ENCODE data around the gene RPS8. TPM values are rescaled to one million over a fixed set of nuclear protein-coding genes. Genes with fewer than 3 reads are reported as not detected.
"Not testable (repeated sequence)": the region's sequence is repeated elsewhere in the genome, so short reads cannot be mapped to it uniquely, and the experiment has no call there.

The RPS8 gene
- 2,139 and 2,183 TPM in 2 replicates for total RNA-seq

DNA sequence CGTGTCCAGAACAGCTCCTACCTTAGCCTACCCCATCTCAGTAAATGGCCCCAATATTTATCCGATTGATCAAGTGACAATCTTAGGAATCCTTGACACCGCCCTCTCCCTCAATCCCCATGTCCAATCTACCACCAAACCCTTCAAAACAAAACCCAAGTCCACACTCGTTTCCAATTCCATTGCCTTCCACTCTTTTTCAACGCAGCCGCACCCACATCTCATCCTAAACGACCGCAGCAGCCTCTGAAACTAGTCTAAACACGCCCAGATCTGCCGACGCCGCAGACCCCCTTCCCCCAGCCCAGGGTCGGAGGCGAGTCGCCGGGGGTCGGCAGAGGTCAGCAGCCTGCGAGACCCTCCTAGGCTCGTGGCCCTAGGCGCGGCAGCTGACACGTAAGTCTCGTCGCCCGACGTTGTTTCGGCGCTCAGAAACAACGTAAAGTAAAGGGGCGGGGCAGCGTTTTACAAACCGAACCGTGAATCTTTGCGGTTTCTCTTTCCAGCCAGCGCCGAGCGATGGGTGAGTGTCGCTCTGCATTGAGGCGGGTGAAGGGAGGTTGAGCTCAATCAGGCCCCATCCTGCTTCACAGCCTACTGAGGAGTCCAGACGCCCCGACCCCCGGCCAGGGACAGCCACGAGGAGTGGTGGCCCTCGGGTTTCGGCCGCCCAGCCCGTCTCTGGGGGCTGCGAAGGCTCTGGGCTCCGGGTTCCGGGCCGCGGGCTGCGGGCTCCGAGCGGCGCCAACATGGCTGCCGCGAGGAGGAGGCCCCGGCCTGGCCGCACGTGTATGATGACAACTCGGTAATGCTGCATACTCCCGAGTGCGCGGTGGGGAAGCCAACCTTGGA lies at the start of gene RPS8:
TSS of gene RPS8 (plus strand) at position 463 of the 852 bp plus-strand sequence. CDS start at position 520, 57 bp downstream.
- intact Hi-C loops (cut with micrococcal nuclease) = loop anchor here (1.0 to 2.0 kb wide), 3 partner anchors 25 to 44 kb away; partner anchors contain the start of genes KIF2C, PLK3 and RNU5D-1

DNA sequence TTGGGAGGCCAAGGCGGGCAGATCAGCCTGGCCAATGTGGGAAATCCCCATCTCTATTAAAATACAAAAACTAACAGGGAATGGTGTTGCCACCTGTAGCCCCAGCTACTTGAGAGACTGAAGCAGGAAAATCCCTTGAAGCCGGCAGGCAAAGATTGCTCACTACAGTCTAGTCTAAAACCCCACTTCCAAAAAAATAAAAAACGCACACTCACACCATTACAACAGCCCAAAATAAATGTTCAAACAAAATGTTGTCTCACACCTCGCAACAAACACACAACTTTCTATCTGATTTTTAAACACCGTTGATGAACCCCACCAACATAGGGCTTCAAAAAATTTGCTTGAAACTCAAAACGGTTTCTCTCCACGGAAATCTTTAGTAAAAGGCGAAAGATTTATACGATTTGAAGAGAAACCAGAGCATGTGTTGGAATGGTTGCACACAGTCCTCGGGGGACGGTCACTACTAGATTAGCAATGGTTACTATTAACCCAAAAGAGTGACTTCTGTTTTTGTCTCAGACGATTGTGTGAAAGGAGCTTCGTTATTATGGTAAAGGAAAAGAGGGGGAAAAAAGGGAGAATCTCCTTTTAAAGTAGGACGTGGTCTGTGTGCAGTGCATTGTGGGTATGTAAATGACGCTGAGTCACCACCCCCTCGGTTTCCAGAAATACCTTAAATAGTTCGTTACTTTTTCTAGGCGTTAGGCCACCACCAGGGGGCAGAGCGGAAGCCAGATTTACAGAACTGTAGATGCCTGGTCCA lies 44.4 kb upstream of the RPS8 start, which contains the start of gene RNU5D-1:
TSS of gene RNU5D-1 (minus strand) at position 430 of the 772 bp plus-strand sequence.
- intact Hi-C loops (cut with micrococcal nuclease) = loop anchor here (1.0 to 10.0 kb wide), 13 partner anchors 8 to 852 kb away; partner anchors contain the start of genes ARMH1, BTBD19, HECTD3 and KIF2C

DNA sequence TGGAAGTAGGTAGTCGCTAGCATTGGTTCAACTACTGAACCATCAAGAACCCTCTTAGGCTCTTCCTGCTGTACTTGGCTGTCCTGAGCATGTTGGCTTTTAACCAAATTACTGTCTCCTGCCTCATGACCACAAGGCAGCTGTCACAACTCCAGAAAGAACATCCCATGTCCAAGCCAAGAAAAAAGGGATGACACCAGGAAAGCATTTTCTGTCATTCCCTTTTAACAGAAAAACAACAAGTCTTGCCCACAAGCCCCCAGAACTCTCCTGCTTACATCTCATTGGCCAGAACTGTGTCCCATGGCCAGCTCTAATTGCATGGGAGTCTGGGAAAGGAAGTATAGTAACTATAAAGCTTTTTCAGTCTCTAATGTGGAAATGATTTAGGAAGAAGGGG lies 42.0 kb upstream of the RPS8 start:
- intact Hi-C loops (cut with micrococcal nuclease) = loop anchor here (5.0 to 10.0 kb wide), 2 partner anchors 569 to 761 kb away; partner anchors contain the start of gene TESK2

- intact Hi-C loops (cut with micrococcal nuclease) = loop anchor here (5.0 to 10.0 kb wide), 2 partner anchors 569 to 761 kb away; partner anchors contain the start of gene TESK2
These were observed 41.6 kb upstream of the RPS8 start for GRCh38 chr1:44733784-44734183.

DNA sequence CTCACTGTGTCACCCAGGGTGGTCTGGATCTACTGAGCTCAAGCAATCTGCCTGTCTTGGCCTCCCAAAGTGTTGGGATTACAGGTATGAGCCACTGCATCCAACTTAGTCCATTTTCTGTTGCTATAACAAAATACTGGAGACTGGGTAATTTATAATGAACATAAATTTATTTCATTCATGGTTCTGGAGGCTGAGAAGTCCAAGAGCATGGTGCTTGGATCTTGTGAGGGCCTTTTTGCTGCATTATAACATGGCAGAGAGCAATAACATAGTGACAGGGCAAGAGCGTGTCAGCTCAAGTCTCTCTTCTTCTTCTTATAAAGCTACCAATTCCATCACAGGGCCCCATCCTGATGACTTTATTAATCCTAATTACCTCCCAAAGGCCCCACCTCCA lies 39.3 kb upstream of the RPS8 start:
- intact Hi-C loops (cut with micrococcal nuclease) = loop anchor here (10.0 kb wide), 1 partner anchor 759 kb away; the partner anchor contains the start of gene TESK2

- intact Hi-C loops (cut with micrococcal nuclease) = loop anchor here (1.0 to 10.0 kb wide), 5 partner anchors 8 to 948 kb away; partner anchors contain the start of genes GPBP1L1, RNU5D-1, RPS8 and TESK2
These were observed 36.4 kb upstream of the RPS8 start for GRCh38 chr1:44738953-44739306.

DNA sequence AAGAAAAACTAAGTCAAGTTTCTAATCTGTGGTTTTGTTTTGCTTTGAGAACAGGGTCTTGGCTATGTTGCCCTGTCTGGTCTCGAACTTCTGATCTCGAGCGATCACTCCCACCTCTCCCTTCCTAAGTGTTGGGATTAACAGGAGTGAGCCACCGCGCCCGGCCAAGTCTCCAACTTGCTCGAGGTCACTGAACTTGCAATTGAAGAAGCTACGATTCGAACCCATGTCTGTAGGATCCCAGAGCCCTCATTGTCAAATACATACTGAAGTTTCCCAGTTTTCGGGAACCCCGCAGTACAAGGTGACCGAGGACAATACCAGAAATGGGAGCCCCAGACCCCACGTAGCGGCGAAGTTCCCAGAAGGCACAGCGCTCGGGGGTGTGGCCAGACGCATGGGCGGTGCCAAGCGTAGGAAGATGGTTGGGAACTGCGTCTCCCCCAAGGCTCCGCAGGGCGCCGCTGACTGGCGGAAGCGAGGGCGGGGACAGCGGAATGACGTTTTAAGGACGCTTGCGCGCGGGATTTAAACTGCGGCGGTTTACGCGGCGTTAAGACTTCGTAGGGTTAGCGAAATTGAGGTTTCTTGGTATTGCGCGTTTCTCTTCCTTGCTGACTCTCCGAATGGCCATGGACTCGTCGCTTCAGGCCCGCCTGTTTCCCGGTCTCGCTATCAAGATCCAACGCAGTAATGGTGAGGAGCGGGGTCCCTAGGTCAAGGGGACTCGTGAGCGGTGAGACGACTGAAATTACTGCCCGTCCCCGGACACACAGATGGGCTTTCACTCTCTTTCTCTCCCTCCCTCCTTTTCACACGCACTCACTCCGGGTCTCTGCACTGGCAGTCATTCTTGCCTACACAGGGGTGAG lies 35.8 kb upstream of the RPS8 start, which contains the start of gene KIF2C:
TSS of gene KIF2C (plus strand) at position 531 of the 872 bp plus-strand sequence. CDS start at position 627, 96 bp downstream.
- intact Hi-C loops (cut with micrococcal nuclease) = loop anchor here (1.0 to 10.0 kb wide), 5 partner anchors 8 to 947 kb away; partner anchors contain the start of genes GPBP1L1, RNU5D-1, RPS8 and TESK2

DNA sequence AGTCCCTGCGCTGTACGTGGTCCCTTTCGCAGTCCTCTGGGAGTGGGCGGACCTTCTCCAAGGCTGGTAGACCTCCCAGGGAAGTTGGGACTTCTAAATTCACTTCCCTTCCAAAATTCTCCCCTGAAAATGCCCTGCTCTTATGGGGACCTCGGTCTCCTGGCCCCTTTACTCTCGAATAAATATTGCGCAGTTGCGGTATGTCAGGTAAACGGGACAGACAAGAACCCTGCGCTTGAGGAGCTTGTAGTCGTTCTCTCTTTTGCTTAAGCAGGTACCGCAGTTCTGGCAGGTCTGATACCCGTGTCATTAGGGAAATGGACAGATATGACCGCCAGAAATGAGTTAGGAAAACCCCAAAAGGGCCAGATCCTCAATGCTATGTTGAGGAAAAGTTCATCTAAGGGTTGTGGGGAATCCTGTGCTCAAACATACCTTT lies 35.1 kb upstream of the RPS8 start:
- intact Hi-C loops (cut with micrococcal nuclease) = no loop called here

DNA sequence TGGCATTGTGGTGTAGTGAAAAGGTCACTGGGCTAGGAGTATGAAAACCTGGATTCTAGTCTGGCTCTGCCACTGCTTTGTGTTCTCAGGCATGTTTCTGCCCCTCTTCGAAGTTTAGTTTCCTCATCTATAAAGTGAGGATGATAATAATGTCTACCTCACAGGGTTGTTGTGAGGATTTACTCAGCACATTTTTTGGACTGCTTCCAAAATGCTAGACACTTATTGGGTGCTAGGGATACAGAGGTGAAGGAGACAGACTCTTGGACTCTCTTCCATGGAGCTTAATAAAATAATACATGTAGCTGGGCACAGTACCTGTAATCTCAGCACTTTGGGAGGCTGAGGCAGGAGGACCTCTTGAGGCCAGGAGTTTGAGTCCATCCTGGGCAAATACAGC lies 32.1 kb upstream of the RPS8 start:
- intact Hi-C loops (cut with micrococcal nuclease) = no loop called here

DNA sequence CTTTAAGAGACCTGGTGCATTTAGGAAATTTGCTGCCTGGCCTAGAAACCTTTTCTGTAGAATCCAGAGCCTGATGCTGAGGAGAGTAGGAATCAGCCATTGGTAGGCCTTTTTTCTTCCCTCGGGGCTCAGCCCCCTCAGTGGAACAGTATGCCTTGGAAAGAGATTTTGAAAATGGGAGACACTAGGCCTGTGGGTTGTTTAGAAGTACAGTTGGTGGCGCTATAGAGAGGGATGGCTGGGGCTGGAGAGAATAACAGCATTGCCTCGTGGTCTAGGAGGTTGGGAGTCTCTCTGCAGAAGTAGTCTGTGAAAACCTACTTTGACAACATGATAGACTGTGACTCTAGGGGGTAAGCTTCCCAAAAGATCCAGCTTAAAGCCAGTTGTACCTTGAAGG lies 27.5 kb upstream of the RPS8 start:
- intact Hi-C loops (cut with micrococcal nuclease) = no loop called here

- intact Hi-C loops (cut with micrococcal nuclease) = no loop called here
These were observed 17.9 kb upstream of the RPS8 start for GRCh38 chr1:44757420-44757819.

DNA sequence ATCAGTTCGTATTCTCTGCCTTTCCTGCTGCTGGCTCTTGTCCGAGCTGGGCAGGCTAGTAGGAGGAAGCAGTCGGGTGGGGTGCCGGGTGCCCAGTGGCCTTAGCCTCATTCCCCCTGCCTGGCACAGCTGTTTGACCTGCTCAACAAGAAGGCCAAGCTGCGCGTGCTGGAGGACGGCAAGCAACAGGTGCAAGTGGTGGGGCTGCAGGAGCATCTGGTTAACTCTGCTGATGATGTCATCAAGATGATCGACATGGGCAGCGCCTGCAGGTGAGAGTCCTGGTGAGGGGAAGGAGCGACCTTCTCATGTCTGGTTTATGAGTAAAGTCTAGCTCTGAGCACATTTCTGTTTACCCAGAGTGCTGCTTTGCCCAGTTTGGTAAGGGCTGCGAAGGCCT lies 16.3 kb upstream of the RPS8 start:
- intact Hi-C loops (cut with micrococcal nuclease) = no loop called here

- intact Hi-C loops (cut with micrococcal nuclease) = no loop called here
These were observed 14.5 kb upstream of the RPS8 start for GRCh38 chr1:44760876-44761275.

DNA sequence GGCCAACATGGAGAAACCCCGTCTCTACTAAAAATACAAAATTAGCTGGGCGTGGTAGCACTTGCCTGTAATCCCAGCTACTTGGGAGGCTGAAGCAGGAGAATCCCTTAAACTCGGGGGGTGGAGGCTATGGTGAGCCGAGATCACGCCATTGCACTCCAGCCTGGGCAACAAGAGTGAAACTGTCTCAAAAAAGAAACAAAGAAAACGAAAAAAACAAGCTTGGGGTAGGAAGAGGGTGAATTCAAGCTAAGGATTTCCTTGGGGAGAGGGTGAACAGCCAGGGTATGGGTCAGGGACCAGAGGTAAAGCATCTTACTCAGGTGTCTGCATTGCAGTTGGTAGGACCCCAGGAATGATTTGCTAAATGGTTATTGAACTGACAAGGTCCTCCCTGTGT lies 8.9 kb upstream of the RPS8 start:
- intact Hi-C loops (cut with micrococcal nuclease) = not testable (repeated sequence)

GRCh38 chr1:44775930-44776729 lies 790 bp downstream of the RPS8 start:
- intact Hi-C loops (cut with micrococcal nuclease) = loop anchor here (1.0 to 2.0 kb wide), 3 partner anchors 25 to 45 kb away; partner anchors contain the start of genes KIF2C, PLK3 and RNU5D-1

GRCh38 chr1:44776730-44777068 lies 1.4 kb downstream of the RPS8 start:
- intact Hi-C loops (cut with micrococcal nuclease) = no loop called here

GRCh38 chr1:44777547-44777946 lies 2.2 kb downstream of the RPS8 start:
- intact Hi-C loops (cut with micrococcal nuclease) = no loop called here

GRCh38 chr1:44777969-44778635 lies 2.8 kb downstream of the RPS8 start:
- intact Hi-C loops (cut with micrococcal nuclease) = no loop called here

All from T-helper 2 cell treated with Interferon-gamma antibody and Interleukin-4, amounts not matched to agents 100 ng/mL and 5 ng/mL, for 36 hours (primary cell).